HCEC 1CT (cell line): ENCODE results near the gene DGKD.

Experiments
- DNase-seq: peaks from one replicate; pipeline ENCODE4 v3.0.0-alpha.2; 2017

Gene DGKD

DNA sequence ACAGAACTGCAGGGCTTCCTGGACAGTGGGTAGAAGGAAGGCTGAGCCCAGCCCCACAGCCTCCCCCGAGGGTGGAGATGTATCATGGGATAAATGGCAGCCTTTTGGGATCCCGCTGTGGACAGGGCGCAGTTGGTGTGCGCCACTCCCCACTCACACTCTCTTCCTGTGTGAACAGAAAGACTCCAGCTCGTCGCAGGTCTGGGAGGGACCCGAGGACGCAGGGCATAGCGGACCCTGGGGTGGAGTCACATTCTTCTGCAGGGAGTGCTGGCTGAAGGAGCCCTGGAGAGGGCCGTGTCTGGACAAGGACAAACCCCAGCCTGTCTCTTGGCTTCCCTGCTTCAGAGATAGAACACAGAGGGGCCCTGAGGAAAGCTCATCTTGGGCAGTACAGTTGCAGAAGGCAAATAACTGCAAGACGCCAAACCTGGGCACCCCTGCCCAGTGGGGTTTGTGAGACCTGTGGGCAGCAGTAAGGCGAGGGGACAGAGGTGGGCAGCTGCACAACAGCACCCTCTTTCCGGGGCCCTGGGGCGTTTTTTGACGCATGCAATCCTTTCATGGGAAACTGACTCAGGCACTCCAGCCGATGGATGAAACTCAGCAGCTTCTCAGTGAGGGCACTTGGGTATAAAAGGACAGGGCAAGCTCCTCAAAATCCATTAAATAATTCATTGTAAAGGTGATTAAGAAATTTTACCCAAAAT lies 110.4 kb downstream of the DGKD start:
- DNase-seq = no peak

DNA sequence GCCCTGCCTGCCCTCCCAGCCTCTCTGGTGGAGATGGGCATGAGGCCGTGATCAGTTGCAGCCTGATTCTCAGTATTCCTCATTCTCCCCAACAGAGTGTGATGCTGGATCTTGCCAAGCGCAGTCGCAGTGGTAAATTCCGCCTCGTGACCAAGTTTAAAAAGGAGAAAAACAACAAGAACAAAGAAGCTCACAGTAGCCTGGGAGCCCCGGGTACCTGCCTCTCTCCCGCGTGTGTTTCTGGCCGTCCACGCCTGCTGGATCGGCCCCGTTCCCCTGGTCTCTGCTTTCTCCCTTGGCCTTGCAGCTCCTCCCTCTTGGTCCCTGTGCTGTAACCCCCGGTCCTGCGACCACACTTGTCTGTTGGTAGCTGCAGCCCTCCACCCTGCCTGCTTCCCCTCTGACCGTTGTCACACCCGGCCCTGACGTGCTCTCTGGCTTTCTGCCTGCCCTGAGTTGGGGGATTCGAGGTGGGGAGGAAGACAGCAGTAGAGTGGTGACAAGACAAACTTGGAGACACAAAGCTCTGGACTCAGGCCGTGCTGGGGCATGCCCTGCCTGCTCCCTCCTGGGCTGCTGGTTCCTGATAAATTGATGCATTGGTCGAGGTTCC lies 112.8 kb downstream of the DGKD start:
- no peak for DNase-seq

DNA sequence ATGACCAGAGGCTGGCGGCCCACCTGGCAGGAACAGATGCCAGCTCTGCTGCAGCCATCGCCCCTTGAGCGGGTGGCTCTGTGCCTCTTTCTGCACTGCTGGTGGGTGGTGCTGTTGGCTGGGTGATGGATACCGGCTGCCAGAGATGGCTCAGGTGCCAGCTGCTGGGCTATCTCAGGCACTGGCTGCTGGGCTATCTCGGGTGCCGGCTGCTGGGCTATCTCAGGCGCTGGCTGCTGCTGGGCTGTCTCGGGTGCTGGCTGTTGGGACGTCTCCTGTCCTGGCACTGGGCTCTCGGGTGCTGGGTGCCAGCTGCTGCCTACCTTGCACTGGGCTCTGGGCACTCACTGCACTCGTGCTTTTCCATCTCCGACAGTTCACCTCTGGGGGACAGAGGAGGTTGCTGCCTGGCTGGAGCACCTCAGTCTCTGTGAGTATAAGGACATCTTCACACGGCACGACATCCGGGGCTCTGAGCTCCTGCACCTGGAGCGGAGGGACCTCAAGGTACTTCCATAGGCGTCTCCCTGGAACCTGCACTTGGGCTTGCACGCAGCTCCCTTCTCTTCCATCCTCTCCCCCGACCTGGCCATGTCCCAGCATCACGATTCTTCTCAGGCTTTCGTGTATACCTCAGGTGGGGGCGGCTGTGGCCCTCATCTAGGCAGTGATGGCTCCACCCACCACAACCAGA lies 113.9 kb downstream of the DGKD start:
- no peak for DNase-seq

GRCh38 chr2:233468741-233469110 lies 114.4 kb downstream of the DGKD start:
- no peak for DNase-seq

- no peak for DNase-seq
These were observed 115.1 kb downstream of the DGKD start for GRCh38 chr2:233469261-233470010.

DNA sequence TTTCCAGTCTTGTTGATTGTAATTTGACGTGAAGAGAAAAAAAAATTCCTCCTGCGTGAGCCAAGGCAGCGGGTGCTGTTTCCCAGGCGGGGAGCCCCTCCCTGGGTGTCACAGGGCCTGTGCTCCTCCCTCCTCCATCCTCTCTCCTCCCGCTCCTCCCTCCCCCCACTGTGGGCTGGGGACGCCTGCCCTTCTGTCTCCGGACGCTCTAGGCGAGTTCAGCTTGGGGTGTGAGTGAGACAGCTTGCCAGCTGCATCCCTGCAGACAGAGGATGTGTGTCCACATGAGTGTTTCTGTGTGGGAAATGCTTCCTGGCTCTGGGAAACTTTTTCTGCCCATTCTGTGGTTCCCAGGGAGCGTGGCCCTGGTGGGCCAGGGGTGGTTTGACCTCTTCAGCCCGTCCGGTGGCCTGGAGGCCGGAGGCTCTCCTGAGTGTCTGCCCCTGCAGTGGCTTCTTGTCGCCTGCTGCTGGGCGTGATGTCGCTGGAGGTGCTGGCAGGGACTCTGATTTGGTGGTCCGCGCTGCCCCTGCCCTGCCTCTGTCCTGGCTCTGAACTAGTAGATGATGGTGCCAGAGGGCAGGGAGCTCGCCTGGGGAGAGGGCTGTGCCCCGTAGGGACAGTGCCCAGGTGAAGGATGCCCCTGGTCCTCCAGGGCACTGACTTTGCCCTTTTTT lies 115.9 kb downstream of the DGKD start:
- DNase-seq = no peak

- no peak for DNase-seq
These were observed 116.5 kb downstream of the DGKD start for GRCh38 chr2:233470839-233471238.

GRCh38 chr2:233471291-233472035 lies 117.2 kb downstream of the DGKD start:
- DNase-seq = no peak

DNA sequence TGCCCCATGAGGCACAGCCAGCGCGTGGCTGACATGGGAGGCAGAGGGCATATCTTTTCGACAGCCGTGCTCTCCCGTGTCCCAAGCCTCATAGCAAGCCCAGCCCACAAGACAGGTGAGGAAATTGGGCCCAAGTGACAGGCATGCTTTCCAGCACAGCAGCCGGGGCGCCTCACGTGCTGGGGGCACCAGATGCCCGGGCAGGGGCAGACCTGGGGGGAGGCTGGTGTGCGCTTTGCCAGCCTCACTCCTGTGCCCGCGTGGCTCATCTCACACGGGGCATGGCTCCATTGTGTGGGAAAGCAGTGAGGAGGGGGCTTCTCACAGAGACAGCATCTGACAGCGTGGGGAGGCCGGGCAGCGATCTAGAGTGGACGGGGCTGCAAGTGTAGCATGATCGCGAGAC lies 119.1 kb downstream of the DGKD start:
- no peak for DNase-seq

DNA sequence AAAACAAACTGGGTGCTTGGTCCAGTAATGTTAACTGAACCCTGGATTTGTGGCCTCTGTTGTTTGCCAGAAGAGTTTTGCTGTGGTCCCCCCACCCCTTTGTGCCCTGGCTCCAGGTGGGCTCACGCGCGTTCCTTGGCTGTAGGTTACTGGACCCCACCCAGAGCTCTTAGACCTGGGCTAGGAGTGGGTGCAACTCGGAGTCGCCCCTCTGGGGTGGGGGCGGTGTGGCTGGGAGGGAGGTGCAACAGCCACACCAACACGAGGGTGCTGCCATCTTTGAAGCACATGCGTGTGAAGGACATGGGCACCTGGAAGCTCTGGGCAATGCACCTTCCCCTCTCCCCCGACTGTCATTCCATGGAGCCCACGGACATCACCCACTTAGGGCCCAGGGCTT lies 119.6 kb downstream of the DGKD start:
- no peak for DNase-seq

GRCh38 chr2:233474308-233475160 lies 120.2 kb downstream of the DGKD start:
- DNase-seq = no peak

GRCh38 chr2:233476063-233476410 lies 121.7 kb downstream of the DGKD start:
- no peak for DNase-seq

DNA sequence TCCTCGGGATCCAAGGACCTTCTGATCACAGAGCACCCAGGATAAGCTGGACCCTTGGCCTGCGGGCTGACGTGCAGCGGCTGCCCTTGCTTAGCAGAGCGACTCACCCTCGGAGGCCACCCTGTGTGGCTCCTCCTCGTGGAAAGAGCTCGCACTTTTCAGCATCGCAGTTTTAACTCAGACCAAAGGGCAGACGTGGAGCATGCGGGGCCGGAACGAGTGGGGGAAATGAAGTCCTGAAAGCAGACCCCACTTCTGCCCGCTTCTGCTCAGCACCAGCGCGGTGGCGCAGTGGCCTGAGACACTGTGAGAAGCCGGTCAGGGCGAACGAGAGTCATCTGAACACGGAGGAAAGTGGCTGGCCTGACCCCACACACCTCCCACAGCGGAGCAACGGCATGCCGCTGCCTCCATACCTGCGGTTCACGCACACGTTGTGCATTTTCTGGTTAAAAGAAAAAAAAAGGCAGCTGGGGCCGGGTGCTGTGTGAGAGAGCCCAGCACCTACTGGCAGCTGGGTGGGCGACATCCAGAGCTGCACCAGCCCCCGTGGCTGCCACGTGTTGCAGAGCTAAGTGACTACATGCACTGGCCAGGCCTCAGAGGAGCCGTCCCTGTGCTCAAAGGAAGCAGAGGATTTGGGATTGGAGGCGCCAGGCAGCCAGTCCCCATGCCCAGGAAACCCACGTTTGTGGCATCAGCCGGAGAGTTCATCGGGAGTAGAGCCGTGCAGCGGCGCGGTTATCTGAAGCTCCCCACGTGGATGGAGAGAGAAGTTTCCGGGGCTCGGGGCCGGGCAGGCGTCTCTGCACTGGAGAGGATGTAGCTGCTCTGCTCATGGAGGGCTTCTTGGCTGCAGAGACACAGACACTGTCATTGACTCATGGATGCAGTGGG lies 122.6 kb downstream of the DGKD start:
- no peak for DNase-seq

DNA sequence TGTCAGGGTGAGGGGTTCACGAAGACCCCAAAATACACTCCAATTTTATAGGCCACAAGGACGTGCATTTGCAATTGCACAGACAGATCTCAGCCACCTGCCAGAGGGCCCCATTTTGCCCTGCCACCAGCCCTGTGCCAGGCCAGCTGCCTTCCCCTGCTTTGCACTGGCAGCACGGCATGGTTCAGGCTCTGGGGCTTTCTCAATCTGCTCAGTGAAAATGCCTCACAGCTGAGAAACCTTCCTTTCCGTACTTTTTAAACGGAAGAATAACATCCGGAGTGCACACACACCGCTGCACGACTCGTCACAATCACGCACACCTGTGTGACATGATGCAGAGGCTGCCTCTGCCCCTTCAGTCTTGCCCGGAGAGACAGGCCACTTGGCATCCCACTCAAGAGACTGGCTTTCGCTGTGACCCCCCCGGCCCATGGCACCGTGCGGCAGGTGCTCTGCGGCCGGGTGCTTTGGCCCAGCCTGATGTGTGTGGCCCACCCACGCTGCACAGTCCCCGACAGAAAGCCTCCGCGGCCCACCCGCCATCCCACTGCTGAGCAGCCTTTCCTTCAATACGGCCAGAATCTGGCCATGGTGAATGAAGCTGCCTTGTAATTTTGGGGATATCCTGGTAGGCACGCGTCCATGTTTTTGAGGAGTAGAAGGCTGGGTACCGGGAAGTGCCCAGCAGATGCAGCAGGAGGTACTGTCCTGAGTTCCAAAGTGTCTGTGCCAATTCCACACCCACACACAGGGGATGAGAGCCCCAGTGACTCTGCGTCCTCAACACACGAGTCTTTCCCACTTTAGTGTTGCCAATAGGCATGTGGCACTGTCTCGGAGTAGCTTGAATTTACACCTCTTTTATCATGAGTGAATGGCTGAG lies 123.5 kb downstream of the DGKD start:
- DNase-seq = no peak

GRCh38 chr2:233479616-233480489 lies 125.6 kb downstream of the DGKD start:
- no peak for DNase-seq

GRCh38 chr2:233480490-233481202 lies 126.4 kb downstream of the DGKD start:
- DNase-seq = no peak

- DNase-seq = no peak
These were observed 127.3 kb downstream of the DGKD start for GRCh38 chr2:233481368-233482142.
